Dedifferentiated amniotic fluid mesenchymal stem cell (primary cell): ENCODE data around the gene IGLON5.

Source experiments
- DNase-seq: peaks from one replicate; pipeline ENCODE4 v3.0.0-alpha.2; 2016; ENCODE audit errors: extremely low spot score

The IGLON5 gene

DNA sequence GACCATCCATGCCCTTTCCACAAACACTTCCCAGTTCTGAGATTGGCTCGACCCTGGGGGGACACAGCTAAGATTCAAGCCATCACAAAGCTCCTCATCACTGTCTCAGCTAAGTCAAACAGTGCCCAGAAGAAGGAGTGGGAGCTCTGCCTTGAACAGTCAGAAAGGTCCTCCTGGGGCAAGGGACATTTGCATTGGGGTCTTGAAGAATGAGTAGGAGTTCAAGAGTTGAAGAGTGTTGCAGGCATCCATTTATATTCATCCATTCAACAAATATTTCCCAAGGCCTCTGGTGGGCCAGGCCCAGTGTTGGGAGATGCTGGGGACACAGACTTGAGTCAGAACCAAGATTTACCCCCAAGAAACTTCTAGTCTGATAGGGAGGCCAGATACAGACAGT is 6.5 kb downstream of the IGLON5 start:
- no peak for DNase-seq

DNA sequence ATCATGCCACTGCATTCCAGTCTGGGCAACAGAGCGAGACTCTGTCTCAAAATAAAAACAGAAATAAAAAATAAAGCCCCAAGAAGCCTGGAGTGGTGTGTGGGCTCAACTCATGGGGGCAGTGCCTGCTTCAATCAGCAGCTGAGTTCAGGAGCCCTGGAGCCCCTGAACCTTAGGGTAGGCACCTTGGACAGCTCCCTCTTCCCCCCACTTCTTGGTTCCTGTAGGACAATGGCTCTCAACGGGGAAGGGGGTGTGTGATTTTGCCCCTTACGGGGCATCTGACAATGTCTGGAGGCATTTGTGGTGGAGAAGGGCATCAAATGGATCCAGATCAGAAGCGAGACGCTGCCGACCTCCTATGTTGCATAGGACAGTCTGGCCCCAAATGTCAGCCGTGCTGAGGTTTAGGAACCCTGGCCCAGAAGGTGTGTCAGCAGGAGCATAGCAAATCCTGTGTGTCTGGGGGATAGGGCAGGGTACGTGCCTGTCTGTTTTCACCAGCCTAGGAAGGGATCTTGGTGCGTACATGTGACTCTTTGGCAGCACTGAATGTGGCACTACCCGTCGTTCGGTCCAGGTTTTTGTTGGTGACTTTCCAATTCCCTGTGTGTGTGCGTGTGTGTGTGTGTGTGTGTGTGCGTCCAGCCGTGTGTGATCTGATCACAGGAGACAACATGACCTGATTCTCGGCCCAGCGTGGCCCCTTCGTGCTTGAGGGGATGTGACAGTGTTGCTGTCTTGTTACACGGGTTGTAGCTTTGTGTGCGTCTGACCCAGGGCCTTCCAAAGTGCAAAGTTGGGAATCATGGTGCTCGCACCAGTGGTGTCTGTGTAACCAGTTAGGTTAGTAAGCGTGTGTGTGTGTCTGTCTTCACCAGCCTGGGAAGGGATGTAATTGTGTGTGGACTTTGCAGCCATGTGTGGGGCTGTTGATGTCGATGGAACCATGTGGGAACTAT is 7.5 kb downstream of the IGLON5 start:
- DNase-seq: no peak

DNA sequence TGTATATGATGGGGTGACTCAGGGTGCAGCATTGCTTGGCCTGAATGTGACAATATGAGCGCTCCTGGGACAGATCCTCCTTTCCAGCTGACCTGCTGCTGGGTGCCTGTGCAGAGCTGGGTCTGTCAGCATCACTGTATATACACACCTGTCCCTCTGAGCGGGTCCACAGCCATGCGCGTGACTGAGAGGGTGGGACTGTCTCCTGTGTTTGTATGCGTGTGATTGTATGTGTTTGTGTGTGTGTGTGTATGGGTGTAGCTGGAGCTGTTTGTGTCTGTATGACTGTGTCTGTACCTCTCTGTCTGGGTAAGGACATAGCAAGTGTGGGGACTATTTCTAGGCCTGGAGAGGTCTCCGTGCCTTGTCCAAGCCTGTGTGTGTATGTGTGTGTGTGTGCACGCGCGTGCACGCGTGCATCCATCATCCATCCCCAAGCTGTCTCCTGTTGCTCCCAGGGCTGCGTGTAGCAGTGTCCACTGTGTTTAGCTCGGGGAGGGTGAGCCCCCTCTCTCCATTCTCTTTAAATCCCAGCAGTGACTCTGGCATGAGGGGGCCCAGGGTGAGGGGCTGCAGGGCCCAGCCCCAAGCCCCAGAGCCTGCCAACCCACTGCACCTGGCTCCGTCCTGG is 8.3 kb downstream of the IGLON5 start:
- no peak for DNase-seq

DNA sequence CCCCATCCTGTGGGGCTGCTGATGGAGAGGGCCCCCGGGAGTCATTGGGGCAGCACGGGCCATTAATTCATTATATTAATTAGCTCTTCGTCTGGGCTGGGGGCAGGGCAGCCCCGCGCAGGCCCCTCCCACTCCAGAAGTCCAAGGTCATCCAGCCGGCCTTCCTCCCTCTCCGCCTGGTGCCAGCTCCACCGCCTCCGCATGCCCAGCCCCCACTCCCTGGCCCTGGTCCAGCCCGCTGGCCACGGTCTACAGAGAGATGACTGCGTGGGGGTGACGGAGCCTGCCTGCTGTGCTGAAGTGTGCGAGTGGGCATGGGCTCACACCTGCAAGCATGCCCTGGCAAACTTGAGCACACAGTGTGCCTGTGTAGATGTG is 8.8 kb downstream of the IGLON5 start:
- no peak for DNase-seq

DNA sequence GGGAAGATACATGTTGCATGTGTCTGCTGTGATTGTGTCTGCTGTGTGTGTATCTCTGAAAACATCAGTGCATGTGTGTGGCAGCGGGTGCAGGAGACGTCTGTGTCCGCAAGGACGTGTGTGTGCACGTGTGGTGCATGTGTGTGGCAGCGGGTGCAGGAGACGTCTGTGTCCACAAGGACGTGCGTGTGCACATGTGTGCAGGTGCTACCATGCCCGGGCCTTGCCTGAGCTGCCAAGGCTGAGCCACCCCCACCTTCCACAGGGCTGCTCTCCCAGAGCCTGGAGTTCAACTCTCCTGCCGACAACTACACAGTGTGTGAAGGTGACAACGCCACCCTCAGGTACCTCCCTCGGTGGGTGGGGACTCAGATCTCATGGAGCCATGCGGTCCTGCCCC is 10.4 kb downstream of the IGLON5 start:
- DNase-seq: no peak

DNA sequence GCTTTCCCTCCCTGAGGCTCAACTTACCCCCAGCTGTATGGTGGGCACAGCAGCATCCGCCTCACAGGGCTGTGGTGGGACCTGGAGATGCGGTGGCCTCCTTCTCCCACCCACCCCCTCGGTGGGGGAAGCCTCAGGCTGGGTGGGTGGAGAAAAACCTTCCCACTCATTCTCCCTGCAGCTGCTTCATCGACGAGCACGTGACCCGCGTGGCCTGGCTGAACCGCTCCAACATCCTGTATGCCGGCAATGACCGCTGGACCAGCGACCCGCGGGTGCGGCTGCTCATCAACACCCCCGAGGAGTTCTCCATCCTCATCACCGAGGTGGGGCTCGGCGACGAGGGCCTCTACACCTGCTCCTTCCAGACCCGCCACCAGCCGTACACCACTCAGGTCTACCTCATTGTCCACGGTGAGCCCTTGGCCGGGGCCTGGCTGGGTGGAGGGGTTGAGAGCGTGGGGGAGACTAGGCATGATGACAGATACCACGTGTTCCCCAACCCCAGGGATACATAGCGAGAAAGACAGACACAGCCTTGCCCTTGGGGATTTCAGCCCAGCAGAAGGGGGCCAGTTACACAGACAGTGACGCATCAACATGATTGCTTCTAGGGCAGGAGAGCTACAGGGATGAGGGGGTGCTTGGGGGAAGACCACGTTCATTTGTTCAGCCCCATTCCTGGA is 12.2 kb downstream of the IGLON5 start:
- DNase-seq: no peak

DNA sequence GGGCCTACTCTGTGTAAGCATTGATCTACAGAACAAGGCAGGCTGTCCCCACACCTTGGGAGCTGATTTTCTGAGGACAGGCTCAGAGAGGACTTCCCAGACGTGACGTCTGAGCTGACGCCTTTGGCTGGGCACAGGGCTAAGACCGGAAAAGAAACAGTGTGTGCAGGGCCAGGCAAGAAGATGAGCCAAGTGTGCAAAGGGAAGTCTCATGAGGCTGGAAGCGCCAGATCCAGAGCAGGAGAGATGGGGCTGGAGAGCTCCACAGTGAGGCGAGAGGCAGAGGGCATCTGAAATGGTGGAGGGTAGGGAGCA is 12.7 kb downstream of the IGLON5 start:
- no peak for DNase-seq

DNA sequence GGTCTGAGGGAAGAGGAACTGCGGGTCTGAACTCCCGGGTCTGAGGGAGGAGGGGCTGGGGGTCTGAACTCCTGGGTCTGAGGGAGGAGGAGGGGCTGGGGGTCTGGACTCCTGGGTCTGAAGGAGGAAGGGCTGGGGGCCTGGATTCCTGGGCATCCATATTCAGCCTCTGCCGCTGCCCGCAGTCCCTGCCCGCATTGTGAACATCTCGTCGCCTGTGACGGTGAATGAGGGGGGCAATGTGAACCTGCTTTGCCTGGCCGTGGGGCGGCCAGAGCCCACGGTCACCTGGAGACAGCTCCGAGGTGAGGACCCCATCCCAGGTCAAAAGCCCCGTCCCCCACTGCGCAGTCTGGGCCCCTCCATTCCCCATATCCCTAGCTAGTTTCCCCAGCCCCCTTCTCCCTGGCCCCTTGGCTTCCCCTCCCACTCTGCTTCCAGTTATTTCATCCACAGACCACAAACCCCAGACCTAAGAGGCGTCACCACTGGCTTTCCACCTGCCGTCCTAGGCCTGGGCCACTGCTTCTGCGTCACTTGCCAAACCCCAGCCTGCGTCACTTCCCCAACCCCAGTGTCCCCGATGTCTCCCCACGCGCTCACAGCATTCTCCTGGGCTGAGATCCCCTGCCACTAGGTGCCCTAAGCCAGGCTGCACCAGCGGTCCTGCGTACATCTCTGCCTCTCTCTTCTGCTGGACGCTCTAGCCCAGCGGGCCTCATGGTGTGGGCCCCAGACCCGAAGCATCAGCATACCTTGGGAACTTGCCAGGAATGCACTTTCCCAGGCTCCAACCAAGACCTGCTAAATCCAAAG is 13.9 kb downstream of the IGLON5 start:
- no peak for DNase-seq

DNA sequence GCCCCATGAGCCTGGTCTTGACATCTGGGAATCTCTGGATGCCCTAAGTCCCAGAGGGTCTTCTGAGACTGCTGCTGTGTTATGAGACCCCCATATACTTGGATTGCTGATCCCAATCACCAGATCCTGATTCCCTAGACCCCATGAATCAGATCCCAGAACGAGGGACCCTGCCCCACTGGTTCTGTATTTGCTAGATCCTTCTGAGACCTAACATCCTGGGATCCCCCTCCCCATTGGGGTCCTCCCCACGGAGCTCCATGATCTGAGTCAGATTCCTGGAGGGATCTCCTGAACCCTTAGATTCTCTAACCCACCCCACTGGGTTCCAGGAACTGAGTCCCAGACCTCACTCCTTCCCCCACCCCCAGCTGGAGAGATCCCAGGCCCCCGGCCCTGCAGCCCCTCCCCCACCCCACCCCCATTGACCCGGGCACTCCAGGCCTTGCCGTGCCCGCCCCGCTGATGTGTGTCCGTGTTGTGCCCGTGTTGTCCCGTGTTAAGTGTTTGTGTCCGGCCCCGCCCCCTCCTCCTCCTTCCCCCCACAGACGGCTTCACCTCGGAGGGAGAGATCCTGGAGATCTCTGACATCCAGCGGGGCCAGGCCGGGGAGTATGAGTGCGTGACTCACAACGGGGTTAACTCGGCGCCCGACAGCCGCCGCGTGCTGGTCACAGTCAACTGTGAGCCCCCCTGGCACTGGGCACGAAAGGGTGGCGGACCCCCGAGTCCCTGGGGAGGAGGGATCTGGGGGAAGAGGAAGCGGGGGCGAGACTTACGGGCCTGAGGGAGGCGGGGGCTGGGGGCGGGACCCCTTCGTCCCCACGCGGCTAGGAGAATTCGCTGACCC is 15.0 kb downstream of the IGLON5 start:
- DNase-seq: no peak

DNA sequence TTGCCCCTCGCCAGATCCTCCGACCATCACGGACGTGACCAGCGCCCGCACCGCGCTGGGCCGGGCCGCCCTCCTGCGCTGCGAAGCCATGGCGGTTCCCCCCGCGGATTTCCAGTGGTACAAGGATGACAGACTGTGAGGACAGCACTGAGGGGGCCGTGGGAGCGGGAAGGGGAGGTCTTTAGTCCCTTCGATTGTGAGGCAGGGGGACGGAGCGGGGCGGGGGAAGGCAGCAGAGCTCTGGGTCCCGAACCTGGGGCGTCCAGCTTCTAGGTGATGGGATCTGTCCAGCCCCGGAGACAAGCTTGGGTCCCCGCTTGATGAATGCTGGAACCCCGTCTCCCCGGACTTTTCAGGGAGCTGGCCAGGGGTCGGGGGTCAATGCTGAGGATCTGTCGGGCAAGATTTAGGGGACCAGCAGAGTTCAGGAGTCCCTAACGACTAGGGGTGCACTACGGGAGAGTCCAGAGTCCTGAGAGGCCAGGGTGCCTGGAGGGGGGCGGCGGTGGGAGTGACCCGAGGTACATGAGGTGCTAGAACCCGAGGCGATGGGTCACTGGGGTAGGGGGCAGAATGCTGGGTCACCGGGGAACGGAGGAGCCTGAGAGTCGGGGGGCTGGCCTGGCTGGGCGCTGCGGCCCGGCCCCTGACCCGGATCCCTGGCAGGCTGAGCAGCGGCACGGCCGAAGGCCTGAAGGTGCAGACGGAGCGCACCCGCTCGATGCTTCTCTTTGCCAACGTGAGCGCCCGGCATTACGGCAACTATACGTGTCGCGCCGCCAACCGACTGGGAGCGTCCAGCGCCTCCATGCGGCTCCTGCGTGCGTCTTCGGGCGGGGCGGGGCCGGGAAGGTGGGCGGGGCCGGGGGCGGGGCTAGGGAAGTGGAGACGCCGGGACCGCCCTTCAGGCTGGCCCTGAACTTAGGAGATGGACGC is 15.9 kb downstream of the IGLON5 start:
- no peak for DNase-seq

DNA sequence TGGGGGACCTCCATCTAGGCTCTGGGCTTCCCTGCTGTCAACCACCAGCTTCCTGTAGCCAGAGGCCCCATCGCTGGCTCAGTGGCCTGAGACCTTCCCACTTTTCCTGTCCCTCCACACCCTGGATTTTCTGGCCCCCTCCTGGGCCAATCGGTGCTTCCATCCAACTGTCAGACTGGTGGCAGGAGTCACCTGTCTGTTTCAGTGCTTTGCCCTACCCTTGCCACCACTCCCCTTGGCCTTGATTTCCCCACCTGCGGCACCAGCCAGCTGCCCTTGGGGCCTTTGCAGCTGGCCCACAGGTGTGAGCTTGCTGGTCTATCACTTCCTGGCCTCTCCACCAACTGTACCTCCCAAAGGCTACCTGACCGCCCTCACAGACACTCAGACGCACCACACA is 18.0 kb downstream of the IGLON5 start:
- DNase-seq: no peak

DNA sequence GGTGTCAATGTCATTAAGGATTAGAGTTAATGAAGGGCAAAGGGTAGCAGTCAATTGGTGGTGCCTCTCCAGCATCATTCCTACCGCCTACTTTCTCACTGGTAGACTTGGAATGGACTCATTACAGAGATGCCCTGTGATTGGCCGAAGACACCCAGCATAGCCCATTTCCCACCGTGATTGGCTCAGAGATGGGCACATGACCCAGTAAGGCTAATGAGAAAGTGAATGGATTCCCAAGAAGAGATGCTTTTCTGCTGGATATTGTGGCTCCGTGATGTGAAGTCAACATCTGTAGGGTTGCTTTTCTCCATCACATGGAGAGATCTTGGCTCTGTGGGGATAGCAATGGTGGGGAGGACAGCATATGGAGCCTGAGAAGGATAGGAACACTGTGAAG is 18.9 kb downstream of the IGLON5 start:
- no peak for DNase-seq

DNA sequence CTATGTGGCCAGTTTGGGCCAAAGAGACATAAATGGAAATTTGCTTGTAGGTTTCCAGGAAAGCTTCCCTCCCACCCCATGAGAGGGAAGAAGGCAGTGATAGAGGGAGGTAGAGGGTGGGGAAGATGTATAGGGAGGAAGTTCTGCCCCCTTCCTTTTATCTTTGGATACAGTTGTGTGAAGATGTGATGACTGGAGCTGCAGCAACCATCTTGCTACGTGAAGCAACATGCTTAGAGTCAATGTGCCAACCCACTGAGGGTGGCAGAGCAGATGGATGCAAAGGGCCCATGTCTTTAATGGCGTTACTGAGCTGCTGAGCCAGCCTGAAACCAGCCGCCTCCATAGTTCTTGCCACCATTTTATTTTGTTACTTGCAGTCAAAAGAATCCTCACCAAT is 19.7 kb downstream of the IGLON5 start:
- DNase-seq: no peak

DNA sequence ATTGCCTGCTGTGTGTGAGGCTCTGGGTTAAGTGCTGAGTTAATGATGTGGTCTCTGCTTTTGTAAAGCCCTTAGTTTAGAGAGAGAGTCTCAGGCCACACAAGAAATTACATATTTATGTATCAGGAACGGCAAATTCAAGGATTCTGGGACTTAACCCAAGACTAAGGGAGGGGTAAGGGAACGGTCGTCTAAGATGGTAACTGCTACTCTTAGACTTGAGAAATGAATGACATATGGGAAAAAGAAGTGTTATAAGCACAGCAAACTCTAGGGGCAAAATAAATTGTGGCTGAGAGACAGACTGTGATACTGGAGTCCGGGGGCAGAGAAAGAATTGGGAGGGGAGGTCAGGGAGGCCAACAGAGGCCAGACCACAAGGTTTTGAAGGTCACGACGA is 20.3 kb downstream of the IGLON5 start:
- no peak for DNase-seq

DNA sequence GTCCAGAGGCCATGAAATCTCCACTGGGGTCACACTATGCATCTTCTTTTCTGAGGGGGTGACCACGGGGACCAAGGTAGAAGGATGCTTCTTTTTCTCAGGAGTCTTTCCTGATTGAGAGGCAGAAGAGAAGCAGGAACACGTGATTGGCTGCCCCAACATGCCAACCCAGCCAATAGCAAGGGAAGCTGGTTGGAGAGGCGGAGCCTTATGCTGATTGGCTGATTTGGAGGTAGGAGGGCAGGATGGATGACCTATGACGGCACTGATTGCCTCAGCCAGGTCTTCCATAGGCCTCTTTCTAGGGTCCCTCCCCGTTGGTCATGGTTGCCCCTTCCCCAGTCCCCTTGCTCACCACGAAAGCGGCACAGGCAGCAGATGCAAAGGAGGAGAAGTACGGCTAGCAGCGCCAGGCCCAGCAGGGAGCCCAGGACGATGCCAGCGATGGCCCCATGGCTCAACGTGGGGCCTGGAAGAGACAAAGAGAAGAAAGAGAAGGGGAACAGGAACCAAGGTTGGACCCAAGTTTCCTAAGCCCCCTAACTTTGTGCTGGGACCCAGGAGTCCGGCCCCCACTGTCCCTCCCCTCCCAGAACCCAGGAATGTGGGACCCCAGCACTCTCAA is 22.5 kb downstream of the IGLON5 start:
- no peak for DNase-seq

DNA sequence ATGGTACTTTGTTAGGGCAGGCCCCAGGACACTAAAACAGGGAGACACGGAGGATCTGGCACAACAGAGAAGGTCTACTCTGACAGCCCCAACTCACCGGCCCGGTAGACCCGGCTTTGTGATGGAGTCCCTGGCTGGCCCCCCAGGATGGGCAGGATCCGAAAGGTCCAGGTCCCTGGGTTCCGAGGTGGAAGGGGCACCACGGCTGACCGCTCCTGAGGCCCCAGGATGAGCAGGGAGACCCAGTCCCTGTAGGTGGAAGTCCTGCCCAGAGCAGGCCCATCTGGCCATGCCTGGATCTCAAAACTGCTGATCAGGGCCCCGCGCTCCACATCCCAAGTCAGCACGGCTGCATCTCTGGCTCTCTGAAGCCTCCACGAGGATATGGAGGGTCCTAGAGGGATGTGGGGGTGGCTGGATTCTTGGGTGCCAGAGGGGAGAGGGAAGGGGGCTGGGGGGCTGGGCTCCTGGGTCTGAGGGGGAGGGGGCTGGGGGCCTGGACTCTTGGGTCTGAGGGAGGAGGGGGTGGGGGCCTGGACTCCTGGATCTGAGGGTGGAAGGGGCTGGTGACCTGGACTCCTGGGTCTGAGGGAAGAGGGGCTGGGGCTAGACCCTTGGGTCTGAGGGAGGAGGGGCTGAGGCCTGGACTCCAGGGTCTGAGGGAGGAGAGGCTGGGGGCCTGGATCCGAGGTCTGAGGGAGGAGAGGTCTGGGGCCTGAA is 25.9 kb downstream of the IGLON5 start:
- no peak for DNase-seq

DNA sequence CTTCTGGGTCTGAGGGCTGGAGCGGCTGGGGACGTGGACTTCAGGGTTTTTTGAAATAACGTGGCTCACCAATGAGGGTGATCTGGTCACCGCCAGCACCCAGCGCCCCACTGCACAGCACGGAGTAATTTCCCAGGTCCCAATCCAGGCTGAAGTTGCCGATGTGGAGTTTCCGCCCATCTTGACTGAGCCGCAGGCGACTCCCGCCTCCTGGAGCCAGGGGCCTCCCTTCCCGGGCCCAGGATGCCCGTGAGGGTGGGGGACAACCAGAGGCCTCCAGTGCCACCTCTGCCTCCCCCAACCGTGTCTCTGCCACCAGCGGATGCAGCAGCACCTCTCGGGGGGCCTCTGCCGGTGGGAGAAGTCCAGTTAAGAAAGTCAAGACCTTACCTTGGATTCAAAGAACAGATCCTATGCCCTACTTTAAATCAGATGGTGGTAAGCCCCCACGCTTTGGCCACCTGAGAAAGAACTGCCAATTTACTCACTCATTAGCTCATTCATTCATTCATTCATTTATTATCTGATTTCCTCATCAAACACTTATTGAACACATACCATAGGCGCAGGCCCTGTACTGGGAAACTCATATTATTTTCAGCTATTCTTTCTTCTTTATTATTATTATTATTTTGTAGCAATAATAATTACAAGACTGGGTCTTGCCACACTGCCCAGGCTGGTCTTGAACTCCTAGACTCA is 26.6 kb downstream of the IGLON5 start:
- no peak for DNase-seq
